Liver (tissue), 9 donors: ENCODE data around the gene ARFGAP3. TPM values are rescaled to one million over a fixed set of nuclear protein-coding genes. Genes with fewer than 3 reads are reported as not detected.

Experiments
- DNase-seq: peaks from one replicate; pipeline ENCODE4 v3.0.0-alpha.2; 2017; ENCODE audit warnings: low spot score
- H3K27ac ChIP-seq, 2 donors: one replicate each; pipeline ENCODE4 v1.7.0; 2013; ENCODE audit warnings: inconsistent platforms in 2 of 2, low read length in 2 of 2, control low read depth in 1 of 2, low read depth in 1 of 2, mild to moderate bottlenecking in 1 of 2
- H3K27me3 ChIP-seq, 4 donors: one replicate each; pipeline versions ENCODE4 v1.6.1 to v1.7.0; 2013; ENCODE audit warnings: low read length in 3 of 4, inconsistent platforms in 1 of 4, mild to moderate bottlenecking in 1 of 4, moderate library complexity in 1 of 4; ENCODE audit not compliant: control insufficient read depth in 4 of 4, insufficient read depth in 4 of 4
- H3K36me3 ChIP-seq, 4 donors: one replicate each; pipeline versions ENCODE4 v1.6.1 to v1.7.0; 2013; ENCODE audit warnings: low read length in 3 of 4, mild to moderate bottlenecking in 3 of 4, low read depth in 1 of 4, moderate library complexity in 1 of 4; ENCODE audit not compliant: control insufficient read depth in 4 of 4, insufficient read depth in 3 of 4
- H3K4me1 ChIP-seq, 4 donors: one replicate each; pipeline versions ENCODE4 v1.6.1 to v1.7.0; 2013; ENCODE audit warnings: low read length in 3 of 4, mild to moderate bottlenecking in 3 of 4, moderate library complexity in 1 of 4; ENCODE audit not compliant: control insufficient read depth in 4 of 4, insufficient read depth in 4 of 4
- H3K4me3 ChIP-seq, 3 donors: one replicate each; pipeline versions ENCODE4 v1.6.1 to v1.7.0; 2013; ENCODE audit warnings: low read length in 3 of 3, control low read depth in 1 of 3, low read depth in 1 of 3, mild to moderate bottlenecking in 1 of 3
- H3K9ac ChIP-seq, 2 donors: one replicate each; pipeline ENCODE4 v1.7.0; 2013; ENCODE audit warnings: low read length in 2 of 2, mild to moderate bottlenecking in 2 of 2, moderate library complexity in 2 of 2, control low read depth in 1 of 2, low read depth in 1 of 2
- H3K9me3 ChIP-seq, 4 donors: one replicate each; pipeline versions ENCODE4 v1.6.1 to v1.7.0; 2013; ENCODE audit warnings: low read length in 3 of 4; ENCODE audit not compliant: control insufficient read depth in 4 of 4
- CTCF ChIP-seq: fragments of 150-350 bp; IDR thresholded peaks from 2 replicates; pipeline ENCODE4 v1.5.1; 2017; ENCODE audit warnings: improper control_type of control experiment, low read depth, low read length; ENCODE audit not compliant: missing input control
- EGR1 ChIP-seq, 2 donors: IDR thresholded peaks; 2 replicates each; pipeline ENCODE4 v1.6.1; 2016 to 2018; ENCODE audit warnings: antibody characterized with exemption in 2 of 2, low read depth in 2 of 2
- FOXA1 ChIP-seq: IDR thresholded peaks from 2 replicates; pipeline ENCODE4 v1.6.1; 2016; ENCODE audit warnings: antibody characterized with exemption
- FOXA2 ChIP-seq: IDR thresholded peaks from 2 replicates; pipeline ENCODE4 v1.6.1; 2016; ENCODE audit warnings: antibody characterized with exemption
- GABPA ChIP-seq, 2 donors: IDR thresholded peaks in 1 of 2; conservative IDR thresholded peaks in 1 of 2; 2 replicates each; pipeline ENCODE4 v1.6.1; 2016; ENCODE audit warnings: antibody characterized with exemption in 2 of 2, mild to moderate bottlenecking in 1 of 2, moderate library complexity in 1 of 2
- HNF4A ChIP-seq, 2 donors: conservative IDR thresholded peaks; 2 replicates each; pipeline ENCODE4 v1.6.1; 2016; ENCODE audit warnings: antibody characterized with exemption in 2 of 2, mild to moderate bottlenecking in 2 of 2
- MAX ChIP-seq: IDR thresholded peaks from 2 replicates; pipeline ENCODE4 v1.6.1; 2016; ENCODE audit warnings: antibody characterized with exemption
- RAD21 ChIP-seq, 2 donors: IDR thresholded peaks; 2 replicates each; pipeline ENCODE4 v1.6.1; 2016; ENCODE audit warnings: antibody characterized with exemption in 2 of 2, mild to moderate bottlenecking in 2 of 2
- RXRA ChIP-seq, 2 donors: IDR thresholded peaks; 2 replicates each; pipeline ENCODE4 v1.6.1; 2017 to 2018; ENCODE audit warnings: antibody characterized with exemption in 2 of 2, mild to moderate bottlenecking in 1 of 2
- SP1 ChIP-seq: IDR thresholded peaks from 2 replicates; pipeline ENCODE4 v1.6.1; 2018; ENCODE audit warnings: antibody characterized with exemption, mild to moderate bottlenecking
- YY1 ChIP-seq: IDR thresholded peaks from 2 replicates; pipeline ENCODE4 v1.6.1; 2016; ENCODE audit warnings: antibody characterized with exemption, mild to moderate bottlenecking
- ZBTB33 ChIP-seq: IDR thresholded peaks from 2 replicates; pipeline ENCODE4 v1.6.1; 2016; ENCODE audit warnings: antibody characterized with exemption
- WGBS: extraction: QIAGEN DNeasy Blood & Tissue Kit; methylation state at CpG from one replicate; pipeline ENCODE4 v1.1.7; 2013; 5-methylcytosine and 5-hydroxymethylcytosine counted together
- polyA plus RNA-seq, 2 donors: library from polyadenylated mRNA; stranded (reverse) in 1 of 2; unstranded in 1 of 2; fragments of 200-250 nt in 1 of 2; fragments of >200 nt in 1 of 2; fragmentation: Nextera tagmentation in 1 of 2; extraction: Ambion mirVana in 1 of 2; gene quantifications; one replicate each; pipeline versions ENCODE4 v1.2.1 to v1.2.3, GENCODE V29; 2013 to 2015
- total RNA-seq, 2 donors: library from RNA; depleted of rRNA; stranded (reverse); fragments of >200 nt; gene quantifications; one replicate each; pipeline ENCODE4 v1.2.3, GENCODE V29; 2014
- donor health status: healthy.
- donor health status: healthy.
- donor health status: healthy.
- donor health status: healthy.
- donor health status: healthy.

The ARFGAP3 gene
- total and polyA plus RNA-seq, 4 donors, result 18.2 to 55.1 (median 27.5) TPM

- no peak for DNase-seq
- TF ChIP-seq HNF4A (conservative IDR thresholded peaks at IDR 0.05), result no peak
- TF ChIP-seq SP1, result no peak
- no peak for TF ChIP-seq EGR1 (IDR thresholded peaks at IDR 0.05; ENCODE audit: low read depth in 2 of 2)
- no peak for TF ChIP-seq RAD21 (IDR thresholded peaks at IDR 0.05)
- TF ChIP-seq MAX, result no peak
- TF ChIP-seq CTCF, result no peak
- TF ChIP-seq YY1, result no peak
- no peak for TF ChIP-seq FOXA1
- TF ChIP-seq RXRA (IDR thresholded peaks at IDR 0.05), result no peak
- no peak for TF ChIP-seq ZBTB33
- TF ChIP-seq FOXA2, result no peak
- Histone ChIP-seq H3K36me3 (peaks cover 19 to 53% (median 27%) of the 10 kb centered on the region in 4 donors), H3K9ac (no peak overlapping the region), H3K9me3 (no peaks in the 10 kb centered on the region), H3K27me3 (no peaks in the 10 kb centered on the region), H3K4me3 (no peak overlapping the region), H3K27ac (no peak overlapping the region), H3K4me1 (peaks cover 0 to 12% (median 8%) of the 10 kb centered on the region in 4 donors)
- WGBS, result 85% methylated on average over 9 of the region's 9 CpGs
Measured at GRCh38 chr22:42872821-42873220, 15.7 kb upstream of the ARFGAP3 start.

- Histone ChIP-seq H3K9ac (no peak overlapping the region), H3K4me3 (no peak overlapping the region), H3K4me1 (peaks cover 0 to 17% (median 8%) of the 10 kb centered on the region in 4 donors), H3K36me3 (peaks cover 8 to 40% (median 22%) of the 10 kb centered on the region in 4 donors), H3K9me3 (no peaks in the 10 kb centered on the region), H3K27ac (no peak overlapping the region), H3K27me3 (no peaks in the 10 kb centered on the region)
- DNase-seq, result no peak
- 96% methylated on average over 31 of the region's 31 CpGs for WGBS
- TF ChIP-seq RXRA (IDR thresholded peaks at IDR 0.05) (no peak), GABPA (IDR thresholded peaks at IDR 0.05 in 1 of 2, conservative IDR thresholded peaks at IDR 0.05 in 1 of 2) (no peak), SP1 (no peak), CTCF (no peak), ZBTB33 (no peak)
Measured at GRCh38 chr22:42871146-42872050, 14.3 kb upstream of the ARFGAP3 start.
